ENCODE results near the gene STK38L.

STK38L gene

GRCh38 chr12:27199638-27200300, 44.3 kb upstream of the STK38L start:
- no peak for TF ChIP-seq EZH2 (IDR thresholded peaks at IDR 0.05; ENCODE audit: borderline replicate concordance, low read depth, low read length, severe bottlenecking)
- TF ChIP-seq CTCF (IDR thresholded peaks at IDR 0.05; ENCODE audit: borderline replicate concordance, extremely low read depth, low read length, poor library complexity, severe bottlenecking), result no peak
- DNase-seq (no peak), ATAC-seq (ENCODE audit: insufficient read depth, low read depth) (no peak)

GRCh38 chr12:27201169-27201568, 42.9 kb upstream of the STK38L start:
- Histone ChIP-seq H3K4me3 (ENCODE audit: low read depth in 1 of 2, low read length in 2 of 2) (no peak overlapping the region), H3K4me1 (ENCODE audit: insufficient read depth, low read length) (no peaks in the 10 kb centered on the region), H3K79me2 (ENCODE audit: insufficient read depth, low read length) (no peaks in the 10 kb centered on the region), H3K4me2 (ENCODE audit: insufficient read depth, low read length) (no peak overlapping the region), H3K27ac (ENCODE audit: low read length) (no peak overlapping the region), H4K20me1 (ENCODE audit: insufficient read depth, low read length) (no peaks in the 10 kb centered on the region), H3K9me3 (ENCODE audit: insufficient read depth, low read length, severe bottlenecking) (no peaks in the 10 kb centered on the region), H3K36me3 (ENCODE audit: insufficient read depth, low read length) (no peaks in the 10 kb centered on the region), H3K9ac (ENCODE audit: low read depth, low read length) (no peak overlapping the region), H2AFZ (ENCODE audit: low read depth, low read length) (no peak overlapping the region), H3K27me3 (ENCODE audit: insufficient read depth, low read length, poor library complexity) (no peaks in the 10 kb centered on the region)
- no peak for ATAC-seq (ENCODE audit: insufficient read depth, low read depth)
- TF ChIP-seq EZH2 (IDR thresholded peaks at IDR 0.05; ENCODE audit: borderline replicate concordance, low read depth, low read length, severe bottlenecking) (no peak), CTCF (IDR thresholded peaks at IDR 0.05; ENCODE audit: borderline replicate concordance, extremely low read depth, low read length, poor library complexity, severe bottlenecking) (no peak)
- no peak for DNase-seq

More at GRCh38 chr12:27199638-27200300, 44.3 kb upstream of the STK38L start:
- Histone ChIP-seq H3K27ac (ENCODE audit: low read length) (no peak overlapping the region), H3K9ac (ENCODE audit: low read depth, low read length) (no peak overlapping the region), H3K36me3 (ENCODE audit: insufficient read depth, low read length) (no peaks in the 10 kb centered on the region), H4K20me1 (ENCODE audit: insufficient read depth, low read length) (no peaks in the 10 kb centered on the region), H2AFZ (ENCODE audit: low read depth, low read length) (no peak overlapping the region), H3K4me3 (ENCODE audit: low read depth in 1 of 2, low read length in 2 of 2) (no peak overlapping the region), H3K4me2 (ENCODE audit: insufficient read depth, low read length) (no peak overlapping the region), H3K9me3 (ENCODE audit: insufficient read depth, low read length, severe bottlenecking) (no peaks in the 10 kb centered on the region), H3K79me2 (ENCODE audit: insufficient read depth, low read length) (no peaks in the 10 kb centered on the region), H3K27me3 (ENCODE audit: insufficient read depth, low read length, poor library complexity) (no peaks in the 10 kb centered on the region), H3K4me1 (ENCODE audit: insufficient read depth, low read length) (no peaks in the 10 kb centered on the region)

DNA sequence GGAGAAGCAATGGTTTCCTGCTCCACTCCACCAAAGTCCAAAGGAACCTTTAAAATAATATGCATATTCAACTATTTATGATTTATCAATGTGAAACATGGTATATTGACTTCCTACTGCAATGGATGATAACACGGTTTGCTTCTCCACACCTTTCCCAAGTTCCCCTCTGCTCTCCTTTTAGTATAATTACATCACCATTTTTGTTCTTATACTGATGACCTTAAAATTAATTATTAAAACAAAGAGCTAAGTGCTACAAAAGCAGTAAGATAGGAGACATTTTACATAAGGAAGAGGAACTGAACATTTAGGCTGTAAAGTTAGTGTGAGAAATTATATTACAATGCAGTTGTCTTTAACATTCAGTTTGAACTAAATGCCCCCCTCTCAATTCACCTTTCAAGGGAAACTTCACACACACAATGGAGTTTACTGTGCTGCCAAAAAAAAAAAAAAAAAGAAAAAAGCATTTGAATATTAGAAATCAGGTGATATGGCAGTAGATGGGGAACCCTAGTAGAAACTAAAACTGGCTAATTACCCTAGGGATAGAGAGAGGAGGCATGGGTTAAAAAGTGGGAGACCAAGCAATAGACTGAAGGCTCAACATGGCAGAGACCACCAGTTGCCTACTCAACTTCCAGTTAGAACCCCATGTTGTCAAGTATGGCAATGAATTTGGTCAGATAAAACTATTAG, 37.1 kb upstream of the STK38L start:
- H3K4me1 ChIP-seq (ENCODE audit: insufficient read depth, low read length), result no peaks in the 10 kb centered on the region
- ATAC-seq (ENCODE audit: insufficient read depth, low read depth) (no peak), DNase-seq (no peak)
- H3K4me3 ChIP-seq (ENCODE audit: low read depth in 1 of 2, low read length in 2 of 2), result no peak overlapping the region
- no peak overlapping the region for H3K4me2 ChIP-seq (ENCODE audit: insufficient read depth, low read length)
- no peaks in the 10 kb centered on the region for H3K36me3 ChIP-seq (ENCODE audit: insufficient read depth, low read length)
- H3K9me3 ChIP-seq (ENCODE audit: insufficient read depth, low read length, severe bottlenecking), result no peaks in the 10 kb centered on the region
- H2AFZ ChIP-seq (ENCODE audit: low read depth, low read length), result no peak overlapping the region
- no peaks in the 10 kb centered on the region for H4K20me1 ChIP-seq (ENCODE audit: insufficient read depth, low read length)
- H3K27me3 ChIP-seq (ENCODE audit: insufficient read depth, low read length, poor library complexity), result no peaks in the 10 kb centered on the region
- H3K9ac ChIP-seq (ENCODE audit: low read depth, low read length), result no peak overlapping the region
- H3K79me2 ChIP-seq (ENCODE audit: insufficient read depth, low read length), result no peaks in the 10 kb centered on the region
- TF ChIP-seq EZH2 (IDR thresholded peaks at IDR 0.05; ENCODE audit: borderline replicate concordance, low read depth, low read length, severe bottlenecking), result no peak
- TF ChIP-seq CTCF (IDR thresholded peaks at IDR 0.05; ENCODE audit: borderline replicate concordance, extremely low read depth, low read length, poor library complexity, severe bottlenecking), result no peak
- H3K27ac ChIP-seq (ENCODE audit: low read length), result no peak overlapping the region
